Activated T-cell treated with anti-CD3 and anti-CD28 coated beads for 1 hour (primary cell): ENCODE results near the gene QSOX1.
"Not testable (repeated sequence)": the region's sequence is repeated elsewhere in the genome, so short reads cannot be mapped to it uniquely, and the experiment has no call there.

Experiments
- DNase-seq: peaks from one replicate; pipeline ENCODE4 v3.0.0-alpha.2; 2020; ENCODE audit warnings: low read depth

The QSOX1 gene, protein sequence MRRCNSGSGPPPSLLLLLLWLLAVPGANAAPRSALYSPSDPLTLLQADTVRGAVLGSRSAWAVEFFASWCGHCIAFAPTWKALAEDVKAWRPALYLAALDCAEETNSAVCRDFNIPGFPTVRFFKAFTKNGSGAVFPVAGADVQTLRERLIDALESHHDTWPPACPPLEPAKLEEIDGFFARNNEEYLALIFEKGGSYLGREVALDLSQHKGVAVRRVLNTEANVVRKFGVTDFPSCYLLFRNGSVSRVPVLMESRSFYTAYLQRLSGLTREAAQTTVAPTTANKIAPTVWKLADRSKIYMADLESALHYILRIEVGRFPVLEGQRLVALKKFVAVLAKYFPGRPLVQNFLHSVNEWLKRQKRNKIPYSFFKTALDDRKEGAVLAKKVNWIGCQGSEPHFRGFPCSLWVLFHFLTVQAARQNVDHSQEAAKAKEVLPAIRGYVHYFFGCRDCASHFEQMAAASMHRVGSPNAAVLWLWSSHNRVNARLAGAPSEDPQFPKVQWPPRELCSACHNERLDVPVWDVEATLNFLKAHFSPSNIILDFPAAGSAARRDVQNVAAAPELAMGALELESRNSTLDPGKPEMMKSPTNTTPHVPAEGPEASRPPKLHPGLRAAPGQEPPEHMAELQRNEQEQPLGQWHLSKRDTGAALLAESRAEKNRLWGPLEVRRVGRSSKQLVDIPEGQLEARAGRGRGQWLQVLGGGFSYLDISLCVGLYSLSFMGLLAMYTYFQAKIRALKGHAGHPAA

DNA sequence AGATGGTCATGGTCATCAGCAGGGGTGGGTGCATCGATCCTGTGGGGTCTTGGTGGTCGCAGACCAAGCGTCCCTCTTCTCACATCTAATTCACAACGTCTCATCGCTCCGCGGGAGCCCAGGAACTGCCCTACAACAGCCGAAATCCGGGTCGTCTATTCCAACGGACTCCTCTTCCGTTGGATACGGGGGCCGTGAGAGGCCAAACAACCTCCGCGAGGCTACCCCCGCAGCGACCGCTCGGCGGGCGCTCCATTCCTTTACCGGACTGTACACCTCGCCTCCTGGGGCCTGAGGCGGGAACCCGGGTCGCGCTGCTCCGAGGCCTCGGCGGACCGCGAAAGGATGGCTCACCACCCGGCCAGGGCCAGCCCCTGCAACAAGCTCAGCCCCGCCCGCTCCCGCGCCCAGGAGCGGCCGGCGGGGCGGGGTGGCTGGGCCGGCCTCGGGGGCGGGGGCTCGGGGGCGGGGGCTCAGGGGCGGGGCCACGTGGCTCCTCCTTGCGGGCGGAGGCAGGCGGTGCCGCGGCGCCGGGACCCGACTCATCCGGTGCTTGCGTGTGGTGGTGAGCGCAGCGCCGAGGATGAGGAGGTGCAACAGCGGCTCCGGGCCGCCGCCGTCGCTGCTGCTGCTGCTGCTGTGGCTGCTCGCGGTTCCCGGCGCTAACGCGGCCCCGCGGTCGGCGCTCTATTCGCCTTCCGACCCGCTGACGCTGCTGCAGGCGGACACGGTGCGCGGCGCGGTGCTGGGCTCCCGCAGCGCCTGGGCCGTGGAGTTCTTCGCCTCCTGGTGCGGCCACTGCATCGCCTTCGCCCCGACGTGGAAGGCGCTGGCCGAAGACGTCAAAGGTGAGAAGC lies at the start of gene QSOX1:
TSS of gene QSOX1 (plus strand) at position 545 of the 857 bp plus-strand sequence. CDS start at position 584, 39 bp downstream.
- peak; percentile 79 for DNase-seq

DNA sequence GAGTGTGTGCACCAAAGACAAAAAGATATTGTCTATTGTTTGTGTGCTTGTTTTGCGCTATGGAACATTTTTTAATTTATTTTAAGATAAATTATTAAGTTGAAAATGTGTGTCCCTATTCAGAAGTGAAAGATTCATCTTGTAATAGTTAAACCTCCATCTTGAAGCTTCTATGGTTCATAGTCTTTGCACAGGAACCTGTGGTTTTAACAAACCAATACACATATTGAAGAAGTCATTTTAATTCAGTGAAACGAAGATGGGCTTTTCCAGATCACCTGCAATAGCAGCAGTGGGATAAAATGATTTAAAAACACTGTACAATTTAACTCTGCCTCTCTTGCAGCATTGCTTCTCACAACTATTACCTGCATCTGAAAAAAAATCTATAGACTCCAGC lies 42.6 kb upstream of the QSOX1 start:
- DNase-seq = no peak

DNA sequence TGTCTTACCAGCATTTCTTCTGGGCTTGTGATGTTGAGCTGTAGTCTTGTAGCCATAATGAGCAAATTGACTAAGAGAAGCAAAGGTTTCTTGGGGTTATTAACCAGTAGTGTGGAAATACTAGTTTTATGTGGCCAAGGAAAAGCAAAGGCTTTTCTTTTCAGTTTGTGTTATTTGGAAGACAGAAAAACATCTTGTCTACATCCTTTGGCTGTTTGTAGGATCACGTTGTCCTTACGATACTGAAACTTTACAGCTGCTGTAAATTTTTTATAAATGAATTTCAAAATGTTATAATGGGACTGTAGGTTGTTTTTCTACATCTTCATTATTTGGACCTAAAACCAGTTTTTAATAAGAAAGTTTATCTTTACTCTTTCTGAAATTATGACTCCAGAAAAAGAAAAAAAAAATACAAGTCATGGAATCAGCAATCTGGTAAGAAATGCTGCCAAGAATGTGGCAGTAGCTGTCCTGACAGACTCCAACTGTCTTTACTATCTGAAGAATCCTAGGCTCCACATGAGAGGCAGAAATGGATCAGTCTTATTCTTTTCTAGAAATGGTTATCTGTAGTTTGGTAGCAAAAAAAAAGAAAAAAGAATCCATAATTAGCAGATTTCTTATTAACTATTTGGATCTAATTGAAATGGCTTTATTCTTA lies 41.6 kb upstream of the QSOX1 start:
- DNase-seq = no peak

DNA sequence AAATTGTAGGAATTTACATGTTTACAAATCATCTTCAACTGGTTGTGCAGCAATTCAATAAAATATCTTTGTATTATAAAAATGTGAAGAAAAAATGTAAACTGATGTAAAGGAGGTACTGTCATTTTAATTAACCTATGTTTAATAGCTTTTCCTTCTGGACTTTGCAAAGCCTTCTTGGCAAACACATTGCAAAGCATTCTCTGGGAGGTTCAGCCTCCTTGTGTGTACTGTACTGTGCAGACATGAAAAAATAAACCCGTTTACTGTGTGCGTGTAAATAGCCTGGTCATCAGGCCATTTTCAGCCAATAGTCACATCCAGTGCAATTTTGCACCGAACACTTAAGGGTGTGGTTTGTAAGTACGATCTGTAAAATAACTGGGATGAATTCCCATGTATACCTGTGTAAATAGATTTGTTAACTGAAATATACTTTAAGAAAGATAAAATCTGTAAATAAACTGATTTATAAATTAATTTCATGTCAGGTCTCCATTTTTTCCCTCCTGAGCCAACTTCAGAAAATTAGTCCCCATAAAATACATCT lies 40.2 kb upstream of the QSOX1 start:
- DNase-seq = no peak

DNA sequence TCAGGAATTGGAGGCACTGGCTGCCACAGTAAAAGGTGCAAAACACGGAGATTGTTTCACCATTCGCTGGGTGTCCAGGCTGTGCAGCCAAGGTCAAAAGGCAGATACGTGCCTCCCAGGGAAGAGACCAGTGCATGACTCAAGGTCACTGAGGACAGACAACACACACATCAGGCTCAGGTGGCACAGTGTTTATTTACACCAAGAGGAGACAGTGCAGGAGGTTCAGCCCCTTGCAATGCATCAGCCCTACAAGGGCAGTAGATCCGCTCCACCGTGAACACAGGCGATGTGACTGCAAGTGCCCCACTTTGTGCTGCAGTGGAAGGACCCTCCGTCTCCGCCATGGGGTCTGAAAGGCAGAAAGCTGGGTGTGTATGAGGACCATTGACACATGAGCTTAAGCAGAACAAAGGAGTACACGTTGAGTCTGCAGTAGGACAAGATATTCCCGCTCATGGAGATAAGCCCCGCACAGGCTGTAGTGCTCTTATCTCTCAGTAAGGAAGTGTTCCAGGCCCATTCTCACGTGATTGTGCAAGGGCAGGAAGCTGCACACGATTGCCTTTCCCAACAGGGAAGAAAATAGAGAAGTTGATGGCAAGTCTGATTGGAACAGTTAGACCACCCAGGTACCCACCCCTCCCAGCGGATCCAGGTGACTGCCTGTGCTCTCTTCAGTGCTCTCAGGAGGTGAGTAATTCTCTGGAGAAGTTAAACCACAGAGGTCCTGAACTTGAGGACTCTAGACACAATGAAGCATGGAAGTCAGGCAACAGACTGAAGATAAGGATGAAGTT lies 37.5 kb upstream of the QSOX1 start:
- no peak for DNase-seq

DNA sequence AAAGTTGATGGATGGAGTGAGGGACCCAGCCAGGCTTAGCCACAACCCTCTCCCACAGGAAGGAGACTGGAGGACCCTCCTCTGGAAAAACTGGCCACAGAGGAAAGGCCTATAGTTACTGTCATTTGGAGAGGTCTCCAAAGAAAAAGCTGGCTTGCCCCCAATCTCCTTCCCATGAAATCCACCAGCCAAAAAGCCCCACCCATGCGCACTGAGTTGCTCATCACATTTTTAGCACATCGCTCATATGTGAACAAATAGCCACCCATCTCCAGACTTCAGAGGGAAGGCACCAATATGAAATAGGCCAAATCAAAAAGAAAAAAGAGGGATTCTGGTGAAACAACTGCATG lies 36.9 kb upstream of the QSOX1 start:
- no peak for DNase-seq

DNA sequence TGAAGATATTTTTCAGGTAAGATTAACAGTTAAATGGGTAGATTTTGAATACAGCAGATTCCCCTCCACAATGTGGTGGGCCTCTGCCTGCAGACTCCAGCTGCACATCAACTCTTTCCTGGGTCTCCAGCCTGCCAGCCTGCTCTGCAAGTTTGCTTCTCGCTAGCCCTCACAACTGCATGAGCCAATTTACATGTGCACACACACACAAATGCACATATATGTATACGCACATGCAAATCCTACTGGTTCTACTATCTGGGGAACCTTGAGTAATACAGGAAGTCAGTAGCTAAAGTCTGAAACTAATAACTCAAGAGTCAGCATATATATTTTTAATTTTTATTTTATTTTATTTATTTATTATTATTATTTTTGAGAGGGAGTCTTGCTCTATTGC lies 34.8 kb upstream of the QSOX1 start:
- DNase-seq = no peak

DNA sequence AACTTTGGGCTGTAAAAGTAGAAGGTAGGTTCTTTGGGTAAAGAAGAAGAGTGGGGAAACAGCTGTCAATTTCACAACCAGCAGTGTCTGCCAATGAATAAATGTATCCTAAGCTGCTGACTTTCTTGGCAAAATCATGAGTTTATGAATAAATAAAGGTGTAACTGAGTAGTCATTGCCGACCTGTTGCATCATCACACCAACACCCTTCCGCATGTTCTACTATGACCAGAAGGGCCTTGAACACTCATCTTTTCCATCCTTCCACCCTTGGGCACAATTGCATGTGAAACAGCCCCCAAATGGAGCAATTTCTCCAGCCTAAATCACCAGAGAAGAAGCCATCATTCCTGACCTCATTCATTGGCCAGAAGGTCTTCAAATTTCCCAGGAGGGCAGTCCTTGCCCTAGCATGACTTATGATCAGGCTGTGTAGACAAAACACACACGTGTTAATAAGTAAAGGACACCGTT lies 31.2 kb upstream of the QSOX1 start:
- no peak for DNase-seq

DNA sequence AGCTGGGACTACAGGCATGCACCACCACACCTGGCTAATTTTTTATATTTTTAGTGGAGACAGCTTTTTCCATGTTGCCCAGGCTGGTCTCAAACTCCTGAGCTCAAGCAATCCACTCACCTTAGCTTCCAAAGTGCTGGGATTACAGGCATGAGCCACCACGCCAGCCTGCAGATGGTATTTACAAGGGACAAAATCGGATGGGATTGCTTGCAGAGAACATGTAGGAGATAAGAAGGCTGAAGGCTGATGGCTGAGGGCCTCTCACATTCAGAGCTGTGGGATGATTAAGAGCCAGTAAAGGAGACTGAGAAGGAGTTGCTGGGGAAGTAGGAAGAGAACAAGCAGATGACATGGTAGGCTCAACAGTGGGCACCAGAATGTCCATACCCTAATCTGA lies 24.0 kb upstream of the QSOX1 start:
- DNase-seq = no peak

DNA sequence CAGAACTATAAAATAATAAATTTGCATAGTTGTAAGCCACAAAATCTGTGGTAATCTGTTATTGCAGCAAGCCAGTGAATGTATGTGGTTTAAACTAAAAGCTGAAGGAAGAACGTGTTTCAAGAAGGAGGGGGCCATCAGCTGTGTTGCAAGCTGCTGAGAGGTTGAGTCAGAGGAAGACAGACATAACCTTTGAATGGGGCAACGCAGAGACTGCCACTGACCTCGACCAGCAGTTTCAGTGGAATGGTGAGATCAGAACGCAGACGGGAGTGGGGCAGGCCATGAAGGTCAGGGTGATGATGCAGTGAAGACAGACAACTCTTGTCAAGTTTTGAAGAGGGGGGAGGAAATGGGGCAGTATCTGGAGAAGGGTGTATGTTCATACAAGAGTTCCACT lies 23.2 kb upstream of the QSOX1 start:
- no peak for DNase-seq

DNA sequence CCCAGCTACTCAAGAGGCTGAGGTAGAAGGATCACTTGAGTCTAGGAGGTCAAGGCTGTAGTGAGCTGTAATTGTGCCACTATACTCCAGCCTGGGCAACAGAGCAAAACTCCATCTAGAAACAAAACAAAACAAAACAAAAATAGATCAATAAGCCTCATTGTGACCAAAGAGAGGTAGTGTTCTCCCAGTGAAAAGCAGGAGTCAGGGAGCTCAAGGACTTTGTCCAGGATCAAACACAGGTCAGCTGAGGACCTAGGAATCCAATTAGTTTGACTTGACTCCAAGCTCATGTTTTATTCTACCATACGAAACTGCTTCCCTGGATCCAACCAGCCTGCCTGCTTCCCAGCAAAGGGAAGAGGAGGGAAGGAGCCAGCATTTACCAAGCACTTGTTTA lies 21.5 kb upstream of the QSOX1 start:
- DNase-seq = no peak

DNA sequence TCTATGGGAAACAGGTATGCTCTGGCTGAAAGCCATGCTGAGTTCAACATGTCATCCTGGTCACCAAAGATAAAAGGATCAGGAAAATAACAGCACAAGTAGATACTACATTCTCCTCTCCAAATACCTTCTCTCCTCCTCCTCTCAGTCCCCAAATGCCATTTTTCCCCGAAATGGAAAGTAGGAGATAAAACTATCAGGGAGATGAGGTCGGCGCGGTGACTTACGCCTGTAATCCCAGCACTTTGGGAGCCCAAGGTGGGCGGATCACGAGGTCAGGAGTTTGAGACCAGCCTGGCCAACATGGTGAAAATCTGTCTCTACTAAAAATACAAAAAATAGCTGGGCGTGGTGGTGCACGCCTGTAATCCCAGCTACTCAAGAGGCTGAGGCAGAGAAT lies 21.0 kb upstream of the QSOX1 start:
- DNase-seq = not testable (repeated sequence)

DNA sequence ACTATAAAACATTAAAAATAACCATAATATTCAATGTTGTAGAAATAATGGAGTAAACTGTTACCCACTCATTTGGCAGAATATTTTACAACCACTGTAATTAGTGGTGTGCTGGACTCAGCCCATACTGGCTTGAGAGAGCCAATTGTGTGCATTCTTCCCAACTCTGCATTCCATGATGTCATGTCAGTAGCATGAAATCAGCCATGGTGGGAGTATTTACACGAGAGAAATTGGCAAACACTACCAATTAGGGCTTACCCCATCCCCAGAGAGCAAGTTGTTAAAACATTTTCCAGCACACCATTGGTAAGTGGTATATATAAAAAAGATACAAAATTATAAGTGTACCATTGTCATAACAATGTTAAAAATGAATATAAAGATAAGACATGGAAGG lies 19.1 kb upstream of the QSOX1 start:
- DNase-seq = no peak

DNA sequence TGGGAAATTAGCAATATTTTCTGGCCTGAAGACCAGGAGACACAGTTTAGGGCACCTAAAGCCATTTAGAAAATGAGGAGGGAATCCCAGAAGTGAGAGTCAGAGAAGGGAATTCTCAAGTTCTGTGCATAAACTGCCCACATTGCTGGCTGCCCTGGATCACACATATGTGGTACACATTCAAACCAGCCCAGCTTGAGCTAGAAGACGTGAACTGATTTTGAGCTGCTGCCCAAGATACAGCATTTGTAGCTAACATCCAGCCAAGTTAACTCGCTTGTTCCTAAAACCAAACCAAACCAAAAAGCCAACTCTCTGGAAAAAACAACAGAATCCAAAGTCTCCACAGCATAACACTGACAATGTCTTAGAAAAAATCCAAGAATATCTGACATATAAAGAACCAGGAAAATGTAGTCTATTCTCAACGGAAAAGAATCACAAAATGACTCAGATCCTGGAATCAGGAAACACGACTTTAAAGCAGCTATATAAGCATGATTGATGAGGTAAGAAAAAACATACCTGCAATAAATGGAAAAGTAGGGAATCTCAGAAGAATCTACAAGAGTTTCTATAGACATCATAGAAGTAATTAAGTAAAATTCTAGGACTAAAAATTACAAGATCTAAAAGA lies 18.2 kb upstream of the QSOX1 start:
- no peak for DNase-seq

DNA sequence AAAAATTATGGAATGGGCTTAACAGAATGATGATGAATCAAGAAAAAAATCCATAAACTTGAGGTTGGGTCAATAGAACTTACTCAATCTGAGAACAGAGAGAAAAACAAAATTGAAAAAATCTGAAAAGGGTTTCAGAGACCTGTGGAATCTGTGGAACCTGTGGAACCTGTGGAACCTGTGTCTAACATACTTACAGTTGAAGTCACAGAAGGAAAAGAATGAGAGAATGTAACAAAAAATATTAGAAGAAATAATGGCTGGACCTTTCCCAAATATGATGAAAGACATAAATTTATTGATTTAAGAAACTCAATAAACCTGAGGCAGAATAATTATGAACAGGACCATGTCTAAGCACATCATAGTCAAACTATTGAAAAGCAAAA lies 17.7 kb upstream of the QSOX1 start:
- no peak for DNase-seq

DNA sequence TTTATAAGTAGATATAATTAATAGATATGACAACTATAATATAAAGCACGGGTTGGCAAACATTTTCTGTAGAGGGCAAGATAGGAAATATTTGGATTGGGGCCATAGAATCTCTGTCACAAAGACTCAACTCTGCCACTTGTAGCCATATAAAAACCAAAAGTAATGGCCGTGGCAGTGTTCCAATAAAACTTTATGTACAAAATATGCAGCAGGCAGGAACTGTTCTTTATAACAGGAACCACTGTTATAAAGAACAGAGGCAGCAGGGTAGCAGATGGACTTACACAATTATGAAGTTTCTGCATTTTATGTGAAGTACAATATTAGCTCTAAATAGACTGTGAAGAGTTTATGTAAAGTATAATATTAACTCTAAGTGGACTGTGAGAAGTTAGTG lies 16.9 kb upstream of the QSOX1 start:
- no peak for DNase-seq

DNA sequence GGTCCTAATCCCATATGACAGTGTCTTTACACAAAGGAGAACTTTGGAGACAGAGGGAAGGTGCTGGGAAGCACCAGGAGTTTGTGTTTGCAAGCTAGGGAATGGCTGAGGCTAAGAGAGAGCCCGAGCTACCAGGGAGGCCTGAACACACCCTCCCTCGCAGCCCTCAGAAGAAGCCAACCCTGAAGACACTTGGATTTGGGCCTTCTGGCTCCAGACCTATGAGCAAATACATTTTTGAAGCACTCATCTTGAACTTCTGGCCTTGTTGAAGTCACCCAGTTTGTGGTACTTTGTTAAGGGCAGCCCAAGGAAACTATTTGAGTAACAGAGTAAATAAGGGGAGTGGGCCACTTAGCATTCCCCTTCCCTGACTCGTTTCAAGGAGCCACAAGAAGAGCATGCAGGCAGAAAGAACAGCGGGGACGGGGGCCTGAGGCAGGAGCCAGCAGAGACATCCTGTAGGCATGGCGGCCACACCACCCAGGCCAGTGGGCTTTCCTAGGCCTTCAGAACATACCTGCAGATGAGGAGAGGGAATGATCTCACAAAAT lies 13.2 kb upstream of the QSOX1 start:
- no peak for DNase-seq

DNA sequence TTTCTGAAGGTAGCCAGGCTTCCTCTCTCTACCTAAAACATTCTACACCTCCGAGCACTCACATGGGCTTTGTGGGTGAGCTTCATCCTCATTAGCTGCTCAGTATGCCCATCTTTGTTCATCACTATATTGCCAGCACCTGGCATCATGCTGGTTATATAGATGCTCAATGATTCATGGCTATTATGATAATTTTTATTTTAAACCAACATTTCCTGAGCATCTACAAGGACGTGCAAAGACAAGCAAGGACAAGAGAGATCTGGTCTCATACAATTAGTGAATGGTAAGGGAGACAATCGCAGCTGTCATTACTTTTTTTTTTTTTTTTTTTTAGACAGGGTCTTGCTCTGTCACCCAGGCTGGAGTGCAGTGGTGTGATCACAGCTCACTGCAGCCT lies 11.3 kb upstream of the QSOX1 start:
- DNase-seq = no peak

DNA sequence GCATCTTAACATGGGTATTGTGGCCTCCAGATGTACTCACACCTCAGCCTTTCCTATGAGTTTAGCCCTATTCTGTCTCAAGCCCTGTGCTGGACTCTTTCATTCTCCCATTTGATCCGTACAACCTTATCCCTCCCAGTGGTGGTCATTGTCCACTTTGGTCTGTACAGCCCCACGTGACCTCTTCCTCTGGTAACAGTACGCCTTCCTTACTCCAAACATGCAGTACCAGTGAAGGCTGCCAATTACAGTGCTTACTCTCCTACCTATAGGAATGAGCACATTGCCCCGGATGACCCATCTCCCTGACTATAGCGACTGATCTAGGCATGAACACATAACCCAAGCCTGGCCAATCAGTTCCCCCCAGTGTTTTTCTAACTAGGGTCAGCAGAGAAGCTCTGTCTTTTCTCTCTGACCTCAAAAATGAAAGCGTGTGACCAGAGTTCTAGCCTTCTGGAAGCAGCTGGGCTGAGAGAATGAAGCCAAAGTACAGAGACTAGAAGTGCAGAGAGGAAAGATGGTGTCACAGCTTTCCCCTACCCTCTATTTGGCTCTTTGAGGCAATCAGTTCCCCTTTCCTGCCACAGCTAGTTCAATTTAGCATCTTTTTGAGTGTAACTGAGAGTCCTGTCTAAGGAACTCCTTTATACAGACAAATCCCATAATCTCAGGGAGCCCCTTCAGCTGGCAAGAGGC lies 9.9 kb upstream of the QSOX1 start:
- no peak for DNase-seq
